GM12878 (cell line): Measurements from ENCODE around the gene EED. TPM values are rescaled to one million over a fixed set of nuclear protein-coding genes. Genes with fewer than 3 reads are reported as not detected.

Experiments used
- ASH2L ChIP-seq: fragments of 300-600, 200-600 bp; sonication (generic); IDR thresholded peaks from 2 replicates; pipeline ENCODE4 v1.6.1; 2017; ENCODE audit warnings: low read depth, mild to moderate bottlenecking, borderline replicate concordance
- ATF3 ChIP-seq: IDR thresholded peaks from 2 replicates; pipeline ENCODE4 v1.6.1; 2011; ENCODE audit warnings: low read depth, mild to moderate bottlenecking, low read length, moderate library complexity, borderline replicate concordance; ENCODE audit errors: extremely low read depth
- ATF7 ChIP-seq: fragments of 450-650 bp; IDR thresholded peaks from 2 replicates; pipeline ENCODE4 v1.6.1; 2016; ENCODE audit warnings: low read depth, mild to moderate bottlenecking
- CBX3 ChIP-seq: fragments of 200-600 bp; sonication (generic); IDR thresholded peaks from 2 replicates; pipeline ENCODE4 v1.6.1; 2016; ENCODE audit warnings: low read depth, borderline replicate concordance
- CHD2 ChIP-seq: IDR thresholded peaks from 2 replicates; pipeline ENCODE4 v1.6.1; 2011; ENCODE audit warnings: low read depth, low read length, improper control_type of control experiment, borderline replicate concordance
- CUX1 ChIP-seq: IDR thresholded peaks from 2 replicates; pipeline ENCODE4 v1.6.1; 2012; ENCODE audit warnings: improper control_type of control experiment, low read depth, low read length; ENCODE audit not compliant: insufficient replicate concordance
- EP300 ChIP-seq, 2 experiments: fragments of 150-350 bp in 1 of 2; IDR thresholded peaks; 2 replicates each; pipeline ENCODE4 v1.6.1; 2011 to 2012; ENCODE audit warnings: low read depth in 2 of 2, low read length in 2 of 2, borderline replicate concordance in 1 of 2, improper control_type of control experiment in 1 of 2, inconsistent platforms in 1 of 2; ENCODE audit not compliant: control insufficient read depth in 1 of 2
- FOXK2 ChIP-seq: fragments of 450-650 bp; IDR thresholded peaks from 2 replicates; pipeline ENCODE4 v1.6.1; 2017; ENCODE audit warnings: mild to moderate bottlenecking, moderate library complexity
- MTA2 ChIP-seq: fragments of 450-650 bp; IDR thresholded peaks from 2 replicates; pipeline ENCODE4 v1.6.1; 2016; ENCODE audit warnings: low read depth, mild to moderate bottlenecking, moderate library complexity
- NR2C2 ChIP-seq: IDR thresholded peaks from 2 replicates; pipeline ENCODE4 v1.6.1; 2011; ENCODE audit warnings: borderline replicate concordance, low read depth; ENCODE audit not compliant: control insufficient read depth, insufficient read length
- NRF1 ChIP-seq: conservative IDR thresholded peaks from 2 replicates; pipeline ENCODE4 v1.6.1; 2011; ENCODE audit warnings: mild to moderate bottlenecking, low read depth, low read length, improper control_type of control experiment
- PBX3 ChIP-seq: IDR thresholded peaks from 2 replicates; pipeline ENCODE4 v1.6.1; 2011; ENCODE audit warnings: mild to moderate bottlenecking, low read depth, low read length, moderate library complexity; ENCODE audit not compliant: insufficient replicate concordance
- PKNOX1 ChIP-seq: fragments of 450-650 bp; IDR thresholded peaks from 2 replicates; pipeline ENCODE4 v1.6.1; 2016; ENCODE audit warnings: mild to moderate bottlenecking
- POLR2A ChIP-seq: IDR thresholded peaks from 2 replicates; pipeline ENCODE4 v1.6.1; 2011; ENCODE audit warnings: low read depth, mild to moderate bottlenecking, low read length
- SPI1 ChIP-seq: IDR thresholded peaks from 2 replicates; pipeline ENCODE4 v1.6.1; 2011; ENCODE audit warnings: low read depth, mild to moderate bottlenecking, low read length, moderate library complexity, borderline replicate concordance; ENCODE audit not compliant: insufficient read depth
- STAT1 ChIP-seq: fragments of 450-650 bp; conservative IDR thresholded peaks from 2 replicates; pipeline ENCODE4 v1.6.1; 2014; ENCODE audit warnings: antibody characterized with exemption, mild to moderate bottlenecking
- TAF1 ChIP-seq: IDR thresholded peaks from 2 replicates; pipeline ENCODE4 v1.6.1; 2011; ENCODE audit warnings: mild to moderate bottlenecking, low read depth, low read length, borderline replicate concordance
- USF1 ChIP-seq: IDR thresholded peaks from 2 replicates; pipeline ENCODE4 v1.6.1; 2011; ENCODE audit warnings: borderline replicate concordance, low read depth, mild to moderate bottlenecking, moderate library complexity, mixed read lengths, low read length; ENCODE audit not compliant: insufficient read depth; ENCODE audit errors: extremely low read length
- ZNF217 ChIP-seq: fragments of 450-650 bp; IDR thresholded peaks from 2 replicates; pipeline ENCODE4 v1.6.1; 2017; ENCODE audit warnings: antibody characterized with exemption, mild to moderate bottlenecking
- ZNF24 ChIP-seq: fragments of 450-650 bp; IDR thresholded peaks from 2 replicates; pipeline ENCODE4 v1.6.1; 2017; ENCODE audit warnings: antibody characterized with exemption, mild to moderate bottlenecking
- polyA plus RNA-seq, 11 experiments: library from polyadenylated mRNA; depleted of rRNA in 4 of 11; unstranded in 6 of 11; stranded (reverse) in 5 of 11; fragments of >200 nt; fragmentation: Nextera tagmentation in 4 of 11; fragmentation: Illumina TruSeq in 1 of 11; extraction: Ambion mirVana in 4 of 11; extraction: Trizol in 1 of 11; gene quantifications; 1 replicate in 1 of 11; 2 replicates in 10 of 11; pipeline versions ENCODE4 v1.2.1 to v1.2.3, GENCODE V29; 2011 to 2016; ENCODE audit warnings: inconsistent platforms in 2 of 11, missing spikeins in 2 of 11, low read depth in 1 of 11
- total RNA-seq, 4 experiments: library from RNA; depleted of rRNA in 3 of 4; stranded (reverse); fragments of >200 nt in 3 of 4; fragmentation: Illumina TruSeq in 1 of 4; extraction: Trizol in 1 of 4; gene quantifications; 2 replicates each; pipeline versions ENCODE4 v1.2.1 to v1.2.3, GENCODE V29; 2013 to 2021

The EED gene
- total and polyA plus RNA-seq, 10 of the 15 experiments (the other 5 are each of a cell fraction or from before 2014, with no cell fraction given) = 41.5 to 140 (median 72.2) TPM

GRCh38 chr11:86244522-86245368 is at the start of gene EED (continued):
- peak; percentile 40 for TF ChIP-seq PKNOX1
- peak; percentile 92; the same call in 1 of the 2 replicates for TF ChIP-seq NRF1
- TF ChIP-seq EP300 (IDR thresholded peaks at IDR 0.05; ENCODE audit: borderline replicate concordance in 1 of 2, control insufficient read depth in 1 of 2, low read depth in 2 of 2, low read length in 2 of 2) = peak in 1 of 2 experiments; percentile 25; a peak in 1 of 4 replicates
- TF ChIP-seq ATF7 = peak; percentile 100
- TF ChIP-seq TAF1 = peak; percentile 92
- peak; percentile 60; the same call in 1 of the 2 replicates for TF ChIP-seq SPI1
- TF ChIP-seq USF1 = no peak
- peak; percentile 50; the same call in 1 of the 2 replicates for TF ChIP-seq ASH2L
- TF ChIP-seq ZNF24 = no peak
- TF ChIP-seq PBX3 = no peak
- peak; percentile 99 for TF ChIP-seq FOXK2
- TF ChIP-seq POLR2A = peak; percentile 80
- TF ChIP-seq ATF3 = peak; percentile 94
- peak; percentile 51 for TF ChIP-seq CUX1
- peak; percentile 43 for TF ChIP-seq MTA2
- no peak for TF ChIP-seq ZNF217
- no peak for TF ChIP-seq CBX3
- no peak for TF ChIP-seq NR2C2
- peak; percentile 79; the same call in 1 of the 2 replicates for TF ChIP-seq CHD2
- peak; percentile 79; the same call in 1 of the 2 replicates for TF ChIP-seq STAT1
